Neural crest cell (in vitro differentiated cells): ENCODE measurements around the gene IBA57. TPM values are rescaled to one million over a fixed set of nuclear protein-coding genes. Genes with fewer than 3 reads are reported as not detected.
"Not testable (repeated sequence)": the region's sequence is repeated elsewhere in the genome, so short reads cannot be mapped to it uniquely, and the experiment has no call there.

Source experiments
- DNase-seq: peaks from one replicate; pipeline ENCODE4 v3.0.0; 2021; ENCODE audit warnings: low read depth, mixed read lengths, low spot score
- H3K27ac Mint-ChIP-seq: one replicate; pipeline ENCODE4 v1.8.0; 2021; ENCODE audit warnings: mild to moderate bottlenecking, mixed read lengths; ENCODE audit not compliant: unreplicated experiment
- H3K27me3 Mint-ChIP-seq: 2 replicates; pipeline ENCODE4 v1.8.0; 2021; ENCODE audit warnings: low read depth, mild to moderate bottlenecking, mixed read lengths
- H3K36me3 Mint-ChIP-seq: 2 replicates; pipeline ENCODE4 v1.8.0; 2021; ENCODE audit warnings: low read depth, mild to moderate bottlenecking, mixed read lengths
- H3K4me1 Mint-ChIP-seq: 2 replicates; pipeline ENCODE4 v1.8.0; 2021; ENCODE audit warnings: mixed read lengths
- H3K4me3 Mint-ChIP-seq: one replicate; pipeline ENCODE4 v1.8.0; 2021; ENCODE audit warnings: mild to moderate bottlenecking, mixed read lengths
- H3K9me3 Mint-ChIP-seq: 2 replicates; pipeline ENCODE4 v1.8.0; 2021; ENCODE audit warnings: mixed read lengths
- total RNA-seq: library from RNA; stranded (reverse); gene quantifications from 2 replicates; pipeline ENCODE4 v1.2.1, GENCODE V29; 2021
- TF ChIP-seq, protein P1 (sequence below): fragments of 200-600 bp; sonication (generic); conservative IDR thresholded peaks from 2 replicates; pipeline ENCODE4 v1.5.0; 2021; ENCODE audit warnings: antibody characterized with exemption, mild to moderate bottlenecking

IBA57 gene
- total RNA-seq, 1 donor from 2014 or later: 10.4 TPM

DNA sequence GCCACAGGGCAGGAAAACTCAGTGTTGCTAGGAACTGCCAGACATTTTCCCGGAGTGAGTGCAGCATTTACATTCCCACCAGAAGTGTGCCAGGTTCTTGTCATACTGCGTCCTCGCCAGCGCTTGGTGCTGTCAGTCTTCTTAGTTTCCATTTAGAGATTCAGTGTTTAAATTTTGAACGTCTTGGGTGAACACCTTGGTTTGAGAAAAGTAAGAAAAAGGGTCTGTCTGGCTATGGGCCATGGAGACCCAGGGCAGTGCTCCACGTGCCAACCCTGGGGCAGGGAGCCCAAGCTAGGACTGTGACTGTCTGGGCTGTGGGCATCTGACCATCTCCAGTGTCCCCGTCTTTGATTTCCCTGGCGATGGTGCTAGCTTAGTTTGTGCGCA, 16.0 kb downstream of the IBA57 start:
- TF ChIP-seq, protein P1, sequence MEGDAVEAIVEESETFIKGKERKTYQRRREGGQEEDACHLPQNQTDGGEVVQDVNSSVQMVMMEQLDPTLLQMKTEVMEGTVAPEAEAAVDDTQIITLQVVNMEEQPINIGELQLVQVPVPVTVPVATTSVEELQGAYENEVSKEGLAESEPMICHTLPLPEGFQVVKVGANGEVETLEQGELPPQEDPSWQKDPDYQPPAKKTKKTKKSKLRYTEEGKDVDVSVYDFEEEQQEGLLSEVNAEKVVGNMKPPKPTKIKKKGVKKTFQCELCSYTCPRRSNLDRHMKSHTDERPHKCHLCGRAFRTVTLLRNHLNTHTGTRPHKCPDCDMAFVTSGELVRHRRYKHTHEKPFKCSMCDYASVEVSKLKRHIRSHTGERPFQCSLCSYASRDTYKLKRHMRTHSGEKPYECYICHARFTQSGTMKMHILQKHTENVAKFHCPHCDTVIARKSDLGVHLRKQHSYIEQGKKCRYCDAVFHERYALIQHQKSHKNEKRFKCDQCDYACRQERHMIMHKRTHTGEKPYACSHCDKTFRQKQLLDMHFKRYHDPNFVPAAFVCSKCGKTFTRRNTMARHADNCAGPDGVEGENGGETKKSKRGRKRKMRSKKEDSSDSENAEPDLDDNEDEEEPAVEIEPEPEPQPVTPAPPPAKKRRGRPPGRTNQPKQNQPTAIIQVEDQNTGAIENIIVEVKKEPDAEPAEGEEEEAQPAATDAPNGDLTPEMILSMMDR: no peak
- no peaks in the 10 kb centered on the region for H3K36me3 Mint-ChIP-seq
- DNase-seq: no peak
- H3K4me3 Mint-ChIP-seq: no peak overlapping the region
- H3K9me3 Mint-ChIP-seq: no peaks in the 10 kb centered on the region
- peak overlapping the region; percentile 27 for H3K27ac Mint-ChIP-seq
- H3K27me3 Mint-ChIP-seq: no peaks in the 10 kb centered on the region
- H3K4me1 Mint-ChIP-seq: peaks cover 13% of the 10 kb centered on the region

DNA sequence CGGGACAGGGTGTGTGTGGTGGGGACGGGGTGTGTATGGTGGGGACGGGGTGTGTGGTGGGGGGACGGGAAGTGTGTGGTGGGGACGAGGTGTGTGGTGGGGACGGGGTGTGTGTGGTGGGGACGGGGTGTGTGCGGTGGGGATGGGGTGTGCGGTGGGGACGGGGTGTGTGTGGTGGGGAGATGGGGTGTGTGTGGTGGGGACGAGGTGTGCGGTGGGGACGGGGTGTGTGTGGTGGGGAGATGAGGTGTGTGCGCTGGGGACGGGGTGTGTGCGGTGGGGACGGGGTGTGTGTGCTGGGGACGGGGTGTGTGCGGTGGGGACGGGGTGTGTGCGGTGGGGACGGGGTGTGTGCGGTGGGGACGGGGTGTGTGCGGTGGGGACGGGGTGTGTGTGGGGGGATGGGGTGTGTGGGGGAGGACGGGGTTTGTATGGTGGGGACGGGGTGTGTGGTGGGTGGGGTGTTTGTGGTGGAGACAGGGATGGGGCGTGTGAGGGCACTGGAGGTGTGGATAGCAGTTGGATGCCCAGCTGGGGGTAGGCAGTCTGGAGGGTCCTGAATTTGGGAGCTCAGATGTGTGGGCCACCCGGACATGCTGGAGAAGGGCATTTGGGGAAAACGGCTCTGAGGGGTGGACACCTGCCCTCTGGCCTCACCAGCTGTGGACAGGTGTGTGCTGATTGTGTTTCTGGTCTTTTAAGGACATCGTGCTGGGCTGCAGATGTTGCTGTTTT, 16.9 kb downstream of the IBA57 start:
- TF ChIP-seq, protein P1: no peak
- peaks cover 13% of the 10 kb centered on the region for H3K4me1 Mint-ChIP-seq
- no peak overlapping the region for H3K4me3 Mint-ChIP-seq
- DNase-seq: no peak
- H3K36me3 Mint-ChIP-seq: no peaks in the 10 kb centered on the region
- H3K27me3 Mint-ChIP-seq: no peaks in the 10 kb centered on the region
- H3K27ac Mint-ChIP-seq: no peak overlapping the region
- no peaks in the 10 kb centered on the region for H3K9me3 Mint-ChIP-seq

DNA sequence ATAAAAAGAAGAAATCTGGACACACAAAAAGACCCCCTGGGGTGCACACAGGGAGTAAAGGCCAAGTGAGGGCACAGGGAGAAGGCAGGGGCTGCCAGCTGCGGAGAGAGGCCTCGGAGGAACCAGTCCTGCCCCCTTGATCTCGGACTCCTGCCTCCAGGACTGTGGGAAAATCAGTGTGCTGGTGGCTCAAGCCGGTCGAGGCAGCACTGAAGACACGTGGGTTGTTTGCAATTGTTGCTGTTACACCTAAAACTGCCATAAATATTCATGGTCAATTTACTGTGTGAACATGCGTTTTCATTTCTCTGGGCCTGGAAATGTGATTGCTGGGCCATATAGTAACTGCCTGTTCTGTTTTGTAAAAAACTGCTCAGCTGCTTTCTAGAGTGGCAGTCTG, 18.5 kb downstream of the IBA57 start:
- Mint-ChIP-seq H3K27me3 (no peaks in the 10 kb centered on the region), H3K9me3 (no peaks in the 10 kb centered on the region), H3K4me1 (peaks cover 13% of the 10 kb centered on the region), H3K4me3 (no peak overlapping the region), H3K27ac (peak overlapping the region; percentile 71), H3K36me3 (peaks cover 3% of the 10 kb centered on the region)
- TF ChIP-seq, protein P1: no peak
- DNase-seq: no peak

DNA sequence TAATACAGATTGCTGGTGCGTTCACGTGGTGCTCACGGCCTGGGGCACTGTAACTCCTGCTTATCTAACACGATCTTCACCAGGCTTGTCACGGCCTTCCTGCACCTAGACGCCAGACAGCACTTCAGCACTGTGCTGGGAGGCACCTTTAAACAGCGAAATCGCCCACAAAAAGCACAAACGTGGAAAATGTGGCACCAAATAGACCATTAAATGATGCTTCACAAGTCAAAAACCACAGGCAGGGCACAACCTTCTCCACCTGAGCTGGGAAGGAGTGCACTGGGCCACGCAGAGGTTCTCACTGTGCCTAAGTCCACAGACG, 20.0 kb downstream of the IBA57 start:
- Mint-ChIP-seq H3K4me1 (peaks cover 13% of the 10 kb centered on the region), H3K9me3 (no peaks in the 10 kb centered on the region), H3K36me3 (peaks cover 3% of the 10 kb centered on the region), H3K27ac (no peak overlapping the region), H3K4me3 (no peak overlapping the region), H3K27me3 (no peaks in the 10 kb centered on the region)
- TF ChIP-seq, protein P1: no peak
- no peak for DNase-seq

DNA sequence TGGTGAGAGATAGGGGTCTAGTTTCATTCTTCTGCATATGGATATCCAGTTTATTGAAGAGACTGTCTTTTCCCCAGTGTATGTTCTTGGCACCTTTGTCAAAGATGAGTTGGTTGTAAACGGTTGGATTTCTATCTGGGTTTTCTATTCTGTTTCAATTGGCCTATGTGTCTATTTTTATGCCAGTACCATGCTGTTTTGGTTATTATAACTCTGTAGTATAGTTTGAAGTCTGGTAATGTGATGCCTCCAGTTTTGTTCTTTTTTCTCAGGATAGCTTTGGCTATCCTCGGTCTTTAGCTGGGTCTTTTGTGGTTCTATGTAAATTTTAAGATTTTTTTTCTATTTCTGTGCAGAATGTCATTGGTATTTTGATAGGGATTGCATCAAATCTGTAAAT, 22.6 kb downstream of the IBA57 start:
- not testable (repeated sequence) for DNase-seq, H3K9me3 Mint-ChIP-seq, H3K27me3 Mint-ChIP-seq, H3K36me3 Mint-ChIP-seq, H3K4me3 Mint-ChIP-seq, H3K27ac Mint-ChIP-seq, H3K4me1 Mint-ChIP-seq

DNA sequence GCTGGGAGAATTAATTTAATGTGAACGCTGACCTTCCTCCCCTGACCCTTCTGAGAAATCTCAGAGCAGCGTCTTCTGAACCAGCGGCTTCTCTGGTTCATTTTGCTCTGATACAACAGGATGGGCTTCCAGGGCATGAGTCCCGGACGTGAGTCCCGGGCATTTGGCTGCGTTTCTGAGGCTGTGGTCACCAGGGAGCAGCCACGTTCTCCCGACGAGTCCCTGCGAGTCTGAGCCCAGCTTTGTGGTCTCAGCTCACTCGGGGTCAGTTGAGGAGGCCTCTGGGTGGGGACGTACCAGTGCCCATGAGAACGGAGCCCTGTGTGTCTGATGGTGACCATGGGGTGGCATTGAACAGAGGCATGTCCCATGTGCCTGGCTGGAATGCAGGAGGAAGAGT, 24.6 kb downstream of the IBA57 start:
- H3K27me3 Mint-ChIP-seq: no peaks in the 10 kb centered on the region
- H3K27ac Mint-ChIP-seq: no peak overlapping the region
- TF ChIP-seq, protein P1: no peak
- peaks cover 3% of the 10 kb centered on the region for H3K9me3 Mint-ChIP-seq
- no peak overlapping the region for H3K4me3 Mint-ChIP-seq
- no peak for DNase-seq
- peaks cover 9% of the 10 kb centered on the region for H3K4me1 Mint-ChIP-seq
- H3K36me3 Mint-ChIP-seq: peaks cover 3% of the 10 kb centered on the region
